HG02884 (cell line): Measurements from ENCODE around the gene DZIP1.

Experiments
- ATAC-seq: cut with Tn5 transposase; IDR thresholded peaks from one replicate; pipeline ENCODE4 v1.9.1; 2021; ENCODE audit warnings: mild to moderate bottlenecking, moderate library complexity; ENCODE audit not compliant: unreplicated experiment

Gene DZIP1

DNA sequence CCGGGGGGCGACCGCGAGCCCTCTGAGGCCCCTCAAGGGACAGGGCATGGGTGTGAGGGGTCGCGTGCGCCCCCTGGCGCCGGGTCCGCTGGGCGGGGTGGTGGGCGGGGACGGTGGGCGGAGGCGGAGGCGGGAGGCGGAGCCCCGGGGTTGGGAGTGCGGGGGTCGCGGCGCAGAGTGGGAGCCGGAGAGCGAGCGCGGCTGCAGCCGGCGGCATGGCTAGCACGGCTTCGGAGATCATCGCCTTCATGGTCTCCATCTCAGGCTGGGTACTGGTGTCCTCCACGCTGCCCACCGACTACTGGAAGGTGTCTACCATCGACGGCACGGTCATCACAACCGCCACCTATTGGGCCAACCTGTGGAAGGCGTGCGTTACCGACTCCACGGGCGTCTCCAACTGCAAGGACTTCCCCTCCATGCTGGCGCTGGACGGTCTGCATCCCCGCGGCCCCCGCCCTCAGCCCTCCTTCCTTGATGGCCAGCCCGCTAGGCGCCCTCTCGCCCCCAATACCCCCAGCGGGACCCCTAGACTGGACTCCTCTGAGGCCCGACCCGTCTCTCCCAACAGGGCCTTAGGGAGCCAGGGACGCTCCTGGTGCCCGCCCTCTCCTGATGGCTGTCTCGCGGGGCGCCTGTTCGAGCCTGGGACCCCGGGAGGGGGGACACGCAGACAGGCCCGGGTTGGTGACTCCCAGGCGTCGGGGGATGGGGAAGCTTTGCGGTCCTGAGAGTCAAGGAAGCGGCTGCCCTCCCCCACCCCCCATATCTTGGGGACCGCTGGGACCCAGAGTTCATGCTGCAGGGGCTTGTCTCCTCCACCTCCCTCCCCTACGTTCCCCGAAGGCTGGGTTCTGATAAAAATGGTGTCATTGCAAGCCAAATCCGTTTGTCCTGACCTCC, 91.7 kb downstream of the DZIP1 start, which contains the start of gene CLDN10:
Gene CLDN10, plus strand, starts transcription at position 182 of the 903 bp plus-strand sequence. Its CDS starts 34 bp downstream, at position 216.
- ATAC-seq = peak; percentile 39

DNA sequence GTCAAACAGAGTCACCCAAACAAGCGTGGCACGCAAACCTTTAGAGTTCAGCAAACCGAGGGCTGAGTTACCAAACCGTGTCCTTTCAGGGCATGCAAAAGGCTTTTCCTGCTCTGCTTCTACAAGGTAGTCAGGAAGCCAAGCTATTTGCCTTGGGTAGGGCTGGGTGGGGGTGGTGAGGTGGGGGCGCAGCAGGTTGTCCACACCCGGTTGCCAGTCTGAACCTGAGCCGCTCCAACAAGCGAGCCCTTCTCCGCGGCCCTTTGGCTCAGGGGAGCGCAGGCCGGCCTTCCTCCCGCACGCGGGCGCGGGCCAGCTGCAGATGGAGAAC, 92.3 kb downstream of the DZIP1 start:
- ATAC-seq = peak; percentile 14

DNA sequence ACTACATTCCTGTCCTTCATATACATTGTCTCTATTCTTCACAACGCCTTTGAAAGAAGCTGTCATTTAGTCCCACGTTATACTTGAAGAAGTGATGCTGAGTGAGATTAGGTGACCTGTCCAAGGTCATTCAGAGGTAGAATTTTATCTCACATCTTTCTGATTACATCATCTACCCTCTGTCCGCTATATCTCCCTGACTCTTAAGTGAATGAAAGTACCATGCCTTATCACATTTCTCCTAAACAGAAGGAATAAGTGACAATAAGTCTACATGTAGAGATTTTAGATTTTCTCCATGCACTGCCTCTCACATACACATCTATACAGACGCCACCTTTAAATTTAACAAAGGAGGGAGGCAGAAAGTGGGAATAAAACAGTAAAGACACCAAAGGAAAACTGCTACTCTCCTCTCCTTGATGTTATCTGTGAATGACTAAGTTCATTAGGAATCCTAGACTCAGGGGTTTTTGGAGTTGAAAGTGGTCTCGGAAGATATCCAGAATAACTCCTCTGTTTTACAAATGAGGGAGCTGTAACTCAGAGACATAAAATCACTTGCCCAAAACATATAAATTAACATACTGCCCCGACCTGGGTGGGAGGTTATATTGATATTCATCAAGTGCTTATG, 96.9 kb downstream of the DZIP1 start:
- ATAC-seq = no peak

DNA sequence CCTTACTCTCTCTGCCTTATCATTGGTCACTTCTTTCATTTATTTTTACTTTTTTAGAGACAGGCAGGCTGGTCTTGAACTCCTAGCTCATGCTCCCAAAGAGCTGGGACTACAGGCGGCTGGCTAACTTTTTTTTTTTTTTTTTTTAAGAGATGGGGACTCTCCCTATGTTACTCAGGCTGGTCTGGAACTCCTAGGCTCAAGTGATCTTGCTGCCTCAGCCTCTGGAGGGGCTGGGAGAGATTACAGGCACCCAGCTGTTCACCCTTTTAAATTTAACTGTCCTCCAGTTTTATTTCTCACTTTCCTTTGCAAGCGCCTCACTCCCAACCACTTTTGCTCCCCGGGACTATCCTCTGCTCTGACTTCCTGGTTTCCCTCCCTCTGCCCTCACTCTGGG, 97.6 kb downstream of the DZIP1 start:
- ATAC-seq = no peak

DNA sequence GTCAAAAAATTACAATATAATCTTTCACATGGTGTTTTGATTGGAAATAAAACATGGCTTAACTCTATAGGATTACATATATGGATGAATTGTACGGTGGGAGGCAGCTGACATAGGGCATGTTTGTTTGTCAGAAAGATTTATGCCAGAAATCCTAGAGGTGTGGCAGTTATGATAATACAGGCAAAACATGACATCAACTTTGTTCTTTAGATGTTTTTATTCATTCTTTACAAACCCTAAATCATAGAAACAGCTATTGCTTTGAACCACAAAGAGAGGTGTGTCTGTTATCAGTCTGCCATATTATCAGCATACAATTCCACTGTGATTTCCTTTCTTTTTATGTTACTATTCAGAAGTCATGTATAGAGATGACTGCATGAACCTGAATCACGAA, 100.2 kb downstream of the DZIP1 start:
- ATAC-seq = no peak

DNA sequence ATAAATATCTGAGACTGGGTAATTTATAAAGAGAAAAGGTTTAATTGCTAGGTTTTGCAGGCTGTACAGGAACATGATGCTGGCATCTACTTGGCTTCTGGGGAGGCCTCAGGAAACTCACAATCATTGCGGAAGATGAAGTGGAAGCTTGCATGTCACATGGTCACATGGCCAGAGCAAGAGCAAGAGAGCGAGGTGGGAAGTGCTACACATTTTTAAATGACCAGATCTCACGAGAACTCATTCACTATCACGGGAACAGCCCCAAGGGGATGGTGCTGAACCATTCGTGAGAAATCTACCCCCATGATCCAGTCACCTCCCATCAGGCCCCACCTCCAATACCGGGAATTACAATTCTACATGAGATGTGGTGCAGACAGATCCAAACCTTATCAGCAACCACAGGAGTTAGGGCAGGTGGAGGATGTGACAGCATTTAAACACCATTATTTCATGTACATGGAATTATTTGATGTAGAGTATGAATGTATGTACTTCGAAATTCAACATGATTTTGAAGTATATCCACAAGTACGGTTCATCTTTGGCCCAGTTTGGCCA, 102.5 kb downstream of the DZIP1 start:
- no peak for ATAC-seq

DNA sequence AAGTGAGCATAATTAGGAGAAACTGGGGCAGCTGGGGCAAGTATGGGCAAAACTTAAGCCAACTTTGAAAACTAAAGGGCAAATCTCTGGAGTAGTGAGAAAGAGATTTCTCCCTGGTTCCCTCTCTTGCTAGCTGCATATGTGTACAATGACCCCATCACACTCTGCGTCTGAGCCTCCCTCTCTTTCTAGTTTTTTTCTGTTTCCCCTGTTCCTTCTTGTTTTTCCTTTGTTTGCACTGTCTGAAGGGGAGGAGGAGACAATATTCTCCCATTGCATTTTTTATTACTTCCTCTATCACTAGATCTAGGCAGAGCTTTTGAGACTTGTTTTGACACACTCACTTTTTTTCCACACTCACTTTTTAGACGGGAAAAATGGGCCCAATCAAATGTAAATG, 103.2 kb downstream of the DZIP1 start:
- no peak for ATAC-seq

DNA sequence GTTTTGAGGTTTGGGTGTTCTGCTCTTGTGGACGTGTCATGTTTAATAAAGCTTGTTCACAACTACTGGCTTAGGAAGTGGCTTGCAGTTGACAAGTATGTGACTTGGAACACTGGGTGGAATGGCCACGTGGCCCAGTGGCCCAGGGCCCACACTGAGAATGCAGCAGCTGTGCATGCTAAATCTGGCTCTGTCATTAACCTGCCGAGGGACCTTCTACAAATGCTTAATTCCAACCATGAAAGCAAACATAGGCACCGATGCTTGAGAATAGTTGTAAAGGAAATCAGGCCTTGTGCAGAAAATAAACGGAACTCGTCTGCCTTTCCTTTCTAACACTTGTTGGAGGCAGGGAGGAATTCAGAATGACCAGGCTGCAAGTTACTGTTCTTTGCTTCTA, 103.6 kb downstream of the DZIP1 start:
- no peak for ATAC-seq

DNA sequence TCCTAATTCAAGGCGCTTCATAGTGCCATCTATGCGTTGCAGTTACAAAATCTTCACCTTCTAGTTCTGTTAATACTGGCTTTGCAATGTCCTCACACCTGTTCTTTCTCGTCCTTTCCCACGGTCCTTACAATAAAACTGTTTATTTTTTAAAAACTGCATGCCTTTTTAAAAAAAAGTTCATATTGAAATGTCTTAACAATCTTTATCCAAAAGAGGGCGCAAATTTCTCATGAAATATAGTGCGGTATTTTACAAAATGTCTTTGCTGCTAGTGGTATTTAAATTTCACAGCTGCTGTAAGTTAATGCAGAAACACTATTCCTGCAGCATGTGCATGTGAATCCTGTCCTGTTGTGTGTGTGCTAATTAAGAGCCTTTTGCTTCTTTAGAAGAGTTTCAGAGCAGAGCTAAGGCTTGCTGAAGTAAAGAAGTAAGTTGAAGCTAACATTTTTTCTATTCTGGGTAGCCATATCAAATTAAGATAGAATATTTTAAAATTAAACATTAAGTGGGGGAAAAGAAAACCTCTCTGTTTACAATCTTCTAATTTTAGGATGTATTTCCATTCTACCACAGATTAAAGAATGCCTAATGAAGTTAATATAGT, 107.8 kb downstream of the DZIP1 start:
- ATAC-seq = no peak

DNA sequence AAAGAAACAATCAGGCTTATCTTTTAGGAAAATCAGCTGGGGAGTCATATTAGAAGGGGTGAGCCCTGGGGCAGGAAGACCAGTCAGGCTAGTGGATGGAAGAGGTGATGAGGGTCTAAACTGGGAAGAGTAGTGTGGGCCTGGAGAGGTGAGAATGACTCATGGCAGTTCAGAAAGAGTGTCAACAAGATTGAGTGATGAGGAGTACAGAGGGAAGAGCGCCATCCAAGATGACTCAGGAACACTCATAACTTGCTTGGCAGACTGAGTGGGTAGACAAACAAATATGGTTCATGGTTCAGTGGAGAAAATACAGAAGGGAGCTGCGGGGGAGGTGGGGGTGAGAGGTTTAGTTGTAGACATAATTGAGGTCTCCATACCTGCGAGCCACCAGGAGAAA, 109.3 kb downstream of the DZIP1 start:
- ATAC-seq = peak; percentile 85

DNA sequence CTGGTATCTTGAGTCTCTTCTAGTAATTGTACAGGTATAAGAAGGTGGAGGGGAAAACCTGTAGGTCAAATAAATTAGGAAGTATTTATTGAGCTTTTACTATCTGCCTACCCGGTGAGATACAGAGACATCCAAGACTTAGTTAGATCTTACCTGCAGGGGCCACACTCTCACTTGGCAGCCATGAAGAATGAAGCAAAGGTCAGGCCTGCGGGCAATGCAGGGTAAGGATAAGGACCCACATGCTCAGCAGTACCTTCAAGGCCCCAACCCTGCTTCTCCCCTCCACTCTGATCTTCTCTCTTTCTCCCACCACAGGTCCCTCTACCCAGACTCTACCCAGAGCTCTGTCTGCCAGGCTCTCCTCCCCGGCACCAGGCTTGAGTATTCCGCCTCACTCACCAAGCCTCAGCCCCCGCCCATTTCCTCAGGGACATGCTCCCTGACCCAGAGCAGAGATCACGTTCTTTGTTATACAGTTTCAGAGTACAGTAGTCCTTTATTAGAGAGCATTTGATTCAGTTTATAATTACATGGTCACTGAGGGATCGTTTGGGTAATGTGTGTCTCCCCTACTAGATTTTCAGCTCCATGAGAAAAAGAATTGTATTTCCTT, 110.9 kb downstream of the DZIP1 start:
- ATAC-seq = no peak

DNA sequence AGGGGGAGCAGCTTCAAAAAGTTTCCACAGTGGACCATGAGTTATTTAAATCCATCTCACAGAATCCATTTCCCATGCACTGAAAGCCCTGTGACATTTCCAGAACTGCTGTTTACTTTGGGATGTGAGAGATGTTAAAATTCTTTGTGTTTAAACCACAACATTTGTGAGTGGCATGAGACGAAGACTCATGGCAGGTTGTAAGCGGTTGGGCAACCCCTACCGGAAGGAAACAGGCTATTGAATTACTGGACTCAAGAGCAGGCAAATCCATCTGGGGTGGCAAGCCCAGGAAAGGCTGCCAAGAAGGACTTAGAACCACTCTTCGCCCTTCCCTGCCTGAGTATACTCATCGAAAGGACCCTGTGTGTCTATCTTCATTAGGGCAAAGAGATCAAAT, 114.3 kb downstream of the DZIP1 start:
- ATAC-seq = no peak
